ENCODE measurements around the gene CDR2.

- TF ChIP-seq CTCF (IDR thresholded peaks at IDR 0.05) (no peak), POLR2A (IDR thresholded peaks at IDR 0.05) (no peak)
Observed at GRCh38 chr16:22347100-22347820, 27.2 kb downstream of the CDR2 start.

All from adrenal gland (tissue), 5 donors.